GM19328 (cell line): ENCODE data around the gene RTF1.
A peak's percentile ranks its signal among the peaks of the same experiment; 100 is the strongest.
"Not testable (repeated sequence)": the region's sequence is repeated elsewhere in the genome, so short reads cannot be mapped to it uniquely, and the experiment has no call there.

Source experiments
- ATAC-seq: cut with Tn5 transposase; IDR thresholded peaks from one replicate; pipeline ENCODE4 v1.9.1; 2021; ENCODE audit warnings: mild to moderate bottlenecking, moderate library complexity; ENCODE audit not compliant: unreplicated experiment

The RTF1 gene

DNA sequence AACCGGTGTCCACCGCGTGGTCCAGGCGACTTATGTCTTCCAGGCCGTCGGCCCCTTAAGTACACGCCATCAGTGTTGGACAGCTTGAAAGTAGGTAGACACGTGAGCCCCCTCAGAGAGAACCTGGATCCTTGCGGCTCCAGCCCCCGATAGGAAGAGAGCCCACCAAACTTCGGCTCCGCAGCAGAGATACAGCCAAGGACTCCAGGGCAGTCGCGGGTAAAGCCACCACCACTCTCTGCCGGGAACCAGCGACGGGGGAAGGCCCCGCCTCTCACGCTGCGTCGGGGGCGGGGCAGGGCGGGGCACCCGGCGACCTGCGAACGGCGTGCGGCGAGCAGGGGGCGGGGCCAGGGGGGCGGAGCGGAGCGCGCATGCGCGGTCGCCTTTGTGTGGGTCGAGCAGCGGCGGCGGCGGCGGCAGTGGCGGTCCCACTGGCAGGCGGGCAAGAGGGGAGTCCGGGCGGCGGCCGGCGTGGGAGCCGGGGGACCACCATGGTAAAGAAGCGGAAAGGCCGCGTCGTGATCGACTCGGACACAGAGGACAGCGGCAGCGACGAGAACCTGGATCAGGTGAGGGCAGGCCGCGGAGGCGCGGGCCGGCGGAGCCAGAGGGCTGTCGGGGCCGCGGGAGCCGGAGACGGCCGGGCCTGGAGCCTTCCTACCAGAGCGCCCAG is at the start of gene RTF1:
RTF1 (plus strand) TSS at position 354 of the 676 bp plus-strand sequence; CDS start at position 375, 21 bp downstream.
- ATAC-seq, result peak; percentile 84

DNA sequence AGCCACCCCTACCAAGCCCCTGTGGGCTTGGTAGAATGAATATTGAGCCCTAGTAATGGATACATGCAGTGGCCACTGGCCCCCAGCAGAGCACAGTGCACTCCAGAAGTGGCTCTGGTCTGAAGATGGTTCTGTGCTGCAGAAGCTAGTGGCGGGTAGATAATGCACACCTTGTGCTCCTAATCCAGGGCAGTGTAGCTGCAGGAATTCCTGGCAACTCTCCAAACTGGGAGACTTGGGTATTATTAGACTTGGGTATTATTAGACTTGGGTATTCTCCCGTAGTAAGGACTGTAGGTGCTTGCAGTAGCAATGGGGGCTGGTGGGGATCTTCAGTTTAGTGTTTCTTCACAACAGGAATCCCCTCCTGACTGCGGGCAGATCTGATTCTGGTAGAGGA is 49.5 kb upstream of the RTF1 start:
- ATAC-seq, result no peak

DNA sequence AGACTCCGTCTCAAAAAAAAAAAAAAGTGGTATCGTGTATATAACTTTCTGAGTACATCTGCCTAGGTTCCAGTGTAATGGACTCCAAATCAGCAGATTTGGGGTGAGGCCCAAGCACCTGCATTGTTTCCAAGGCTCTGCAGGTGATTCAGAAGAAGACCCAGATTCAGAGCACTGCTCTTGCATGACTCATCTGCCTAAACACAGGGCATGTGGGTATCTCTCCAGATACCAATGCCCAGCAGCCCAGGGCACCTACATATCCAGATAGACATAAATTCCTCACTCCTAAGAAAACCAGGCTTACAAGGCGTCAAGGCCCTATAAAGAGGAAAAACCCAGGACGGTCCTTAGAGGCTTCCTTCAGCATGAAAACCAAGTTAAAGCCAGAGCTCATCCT is 38.9 kb upstream of the RTF1 start:
- no peak for ATAC-seq

DNA sequence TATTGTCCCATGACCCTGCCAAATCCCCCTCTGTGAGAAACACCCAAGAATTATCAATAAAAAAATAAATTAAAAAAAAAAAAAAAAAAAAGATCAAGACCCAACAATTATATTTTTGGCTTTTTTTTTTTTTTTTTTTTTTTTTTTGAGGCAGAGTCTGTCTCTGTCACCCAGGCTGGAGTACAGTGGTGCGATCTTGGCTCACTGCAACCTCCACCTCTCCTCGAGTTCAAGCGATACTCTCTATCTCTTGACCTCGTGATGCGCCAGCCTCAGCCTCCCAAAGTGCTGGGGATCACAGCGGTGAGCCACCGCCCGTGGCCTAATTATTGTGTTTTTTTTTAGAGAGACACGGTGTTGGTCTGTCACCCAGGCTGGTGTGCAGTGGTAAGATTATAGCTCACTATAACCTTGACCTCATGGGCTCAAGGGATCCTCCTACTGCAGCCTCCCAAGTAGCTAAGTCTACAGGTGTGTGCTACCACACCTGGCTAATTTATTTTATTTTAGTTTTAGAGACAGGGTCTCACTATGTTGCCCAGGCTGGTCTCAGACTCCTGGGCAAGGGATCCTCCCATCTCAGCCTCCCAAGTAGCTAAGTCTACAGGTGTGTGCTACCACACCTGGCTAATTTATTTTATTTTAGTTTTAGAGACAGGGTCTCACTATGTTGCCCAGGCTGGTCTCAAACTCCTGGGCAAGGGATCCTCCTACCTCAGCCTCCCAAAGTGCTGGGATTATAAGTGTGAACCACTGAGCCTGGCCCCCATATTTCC is 32.7 kb upstream of the RTF1 start:
- not testable (repeated sequence) for ATAC-seq

DNA sequence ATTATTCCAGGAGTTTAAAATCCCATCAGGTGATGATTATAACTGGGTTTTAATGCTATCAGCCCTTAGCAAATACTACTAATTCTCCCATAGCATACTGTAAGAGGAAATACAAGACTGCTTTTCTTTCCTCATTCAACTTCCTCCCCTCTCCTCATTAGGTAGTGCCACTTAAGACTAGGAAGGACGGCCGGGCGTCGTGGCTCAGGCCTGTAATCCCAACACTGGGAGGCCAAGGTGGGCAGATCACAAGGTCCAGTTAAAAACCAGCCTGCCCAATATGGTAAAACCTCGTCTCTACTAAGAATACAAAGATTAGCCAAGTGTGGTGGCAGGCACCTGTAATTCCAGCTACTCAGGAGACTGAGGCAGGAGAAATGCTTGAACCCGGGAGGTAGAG is 29.2 kb upstream of the RTF1 start:
- ATAC-seq, result no peak

DNA sequence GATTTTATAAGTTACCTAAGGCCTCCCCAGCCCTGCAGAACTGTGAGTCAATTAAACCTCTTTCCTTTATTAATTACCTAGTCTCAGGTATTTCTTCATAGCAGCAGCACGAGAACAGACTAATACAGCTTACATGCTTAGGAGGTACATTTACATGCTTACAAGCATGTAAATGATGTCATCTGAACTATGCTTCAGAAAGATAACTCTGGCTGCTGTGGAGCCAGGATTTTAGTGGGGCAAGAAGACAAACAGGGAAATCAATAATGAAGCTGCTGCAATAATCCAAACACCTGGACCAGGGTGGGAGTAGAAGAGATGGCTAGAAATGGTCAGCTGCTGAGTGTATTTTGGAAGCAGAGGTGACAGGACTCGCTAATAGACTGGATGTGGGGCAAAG is 24.2 kb upstream of the RTF1 start:
- no peak for ATAC-seq

DNA sequence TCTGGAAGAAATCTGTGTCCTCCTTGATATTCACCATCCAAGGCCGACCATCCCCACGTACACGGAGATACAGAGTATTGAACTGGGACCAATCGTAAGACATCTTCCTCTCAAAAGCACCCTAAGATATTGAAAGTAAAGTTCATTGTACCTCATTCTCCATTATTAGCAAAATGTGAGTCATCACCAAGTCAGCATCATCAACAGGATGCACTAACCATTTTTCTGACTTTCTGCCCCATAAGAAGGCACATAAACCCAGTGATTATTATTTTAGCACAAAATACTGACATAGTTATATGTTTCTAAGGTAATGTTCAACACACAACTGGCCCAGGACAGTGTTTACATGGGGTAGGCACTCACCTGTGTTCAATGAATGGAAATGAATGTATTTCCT is 22.0 kb upstream of the RTF1 start:
- ATAC-seq, result no peak

DNA sequence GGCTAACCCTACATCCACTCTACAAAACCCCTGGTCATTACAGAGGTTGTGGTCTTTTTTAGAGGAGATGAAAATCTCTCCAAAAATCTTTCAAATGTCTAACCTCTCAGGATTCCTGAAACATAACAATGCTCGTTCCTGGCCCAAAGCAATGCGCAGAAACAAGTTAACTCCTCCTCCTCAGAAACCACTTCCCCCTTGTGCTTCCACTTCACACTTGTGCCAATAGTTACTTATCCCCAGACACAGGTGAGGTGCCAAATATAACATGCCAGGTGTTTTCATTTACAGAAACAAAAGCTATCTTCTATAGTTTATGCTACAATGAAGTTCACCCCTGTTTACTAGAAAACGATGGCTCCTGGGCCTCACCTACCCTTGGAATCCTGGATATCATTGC is 20.8 kb upstream of the RTF1 start:
- no peak for ATAC-seq

DNA sequence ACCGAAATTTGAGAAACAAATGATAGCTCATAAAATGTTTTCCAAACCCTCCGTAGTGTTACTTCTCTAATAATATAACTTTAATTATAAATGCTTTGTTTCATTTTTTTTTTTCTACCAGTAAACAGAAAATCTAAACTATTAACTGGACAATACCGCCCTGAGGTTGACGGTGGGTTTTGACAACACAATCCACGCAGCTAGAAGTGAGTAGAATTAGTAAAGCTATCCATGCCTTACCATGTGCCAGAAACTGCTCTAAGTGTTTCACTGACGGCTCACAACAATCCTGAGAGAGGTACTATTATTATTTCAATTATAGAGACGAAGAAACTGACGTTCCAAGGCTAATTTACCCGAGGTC is 15.0 kb upstream of the RTF1 start:
- ATAC-seq, result no peak

DNA sequence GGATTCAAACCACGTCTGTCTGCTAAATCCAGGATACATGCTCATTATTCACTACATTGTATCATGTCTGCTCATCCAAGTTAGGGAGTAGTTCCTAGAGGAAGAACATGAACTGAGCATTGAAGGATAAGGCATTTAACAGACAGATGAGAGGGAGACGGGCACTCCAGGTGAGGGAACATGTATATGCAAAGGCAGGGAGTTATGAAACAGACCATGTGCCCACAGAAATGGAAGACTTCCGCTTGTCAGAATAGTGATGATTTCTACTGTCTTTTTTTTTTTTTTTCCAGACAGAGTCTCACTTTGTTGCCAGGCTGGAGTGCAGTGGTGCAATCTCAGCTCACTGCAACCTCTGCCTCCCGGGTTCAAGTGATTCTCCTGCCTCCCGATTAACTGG is 9.6 kb upstream of the RTF1 start:
- ATAC-seq, result no peak

DNA sequence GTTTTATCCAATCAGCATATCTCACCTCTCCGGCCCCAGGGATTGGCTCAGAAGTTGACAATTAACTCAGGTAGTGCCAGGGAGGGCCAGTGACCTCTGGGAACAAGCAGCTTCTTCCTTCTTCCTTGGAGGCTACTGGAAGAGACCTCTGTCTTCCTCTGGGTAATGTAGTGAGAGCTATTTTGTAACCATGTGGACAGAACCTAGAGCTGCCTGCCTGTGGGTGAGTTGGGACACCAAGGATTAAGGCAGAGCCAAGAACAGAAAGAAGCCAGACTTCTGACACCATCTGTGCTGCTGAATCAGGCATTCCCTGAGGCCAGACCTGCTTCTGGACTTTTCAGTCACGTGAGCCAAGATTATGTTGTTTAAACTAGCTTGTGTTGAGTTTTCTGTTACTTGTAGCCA is 8.7 kb upstream of the RTF1 start:
- no peak for ATAC-seq

DNA sequence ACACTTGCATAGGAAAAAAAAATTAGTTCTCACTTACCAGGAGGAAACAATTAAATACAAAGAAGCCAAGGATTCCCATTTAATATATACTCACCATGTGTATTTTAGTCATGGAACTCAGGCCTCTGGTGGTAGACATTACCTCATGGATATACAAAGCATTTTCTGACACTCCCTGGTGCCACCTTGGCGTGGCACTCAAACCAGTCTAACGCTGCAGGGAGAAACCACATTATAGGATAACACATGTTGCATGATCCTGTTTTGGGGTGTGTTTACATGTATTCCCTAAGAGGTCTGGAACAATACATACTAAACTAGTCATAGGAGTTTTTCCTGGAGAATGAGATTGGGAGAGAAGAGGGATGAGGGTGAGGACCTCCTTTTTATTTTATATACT is 5.9 kb upstream of the RTF1 start:
- ATAC-seq, result no peak

DNA sequence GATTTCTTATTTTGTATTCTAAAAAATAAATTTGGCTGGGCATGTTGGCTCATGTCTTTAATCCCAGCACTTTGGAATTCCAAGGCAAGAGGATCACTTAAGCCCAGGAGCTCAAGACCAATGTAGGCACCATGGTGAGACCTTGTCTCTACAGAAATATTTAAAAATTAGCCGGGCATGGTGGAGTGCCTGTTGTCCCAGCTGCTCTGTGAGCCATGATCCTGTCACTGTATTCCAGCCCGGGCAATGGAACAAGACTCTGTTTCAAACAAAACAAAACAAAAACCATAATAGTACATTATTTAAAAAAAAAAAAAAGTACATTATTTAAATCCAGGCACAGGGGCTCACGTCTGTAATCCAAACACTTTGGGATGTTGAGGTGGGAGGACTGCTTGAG is 5.5 kb upstream of the RTF1 start:
- ATAC-seq, result no peak

DNA sequence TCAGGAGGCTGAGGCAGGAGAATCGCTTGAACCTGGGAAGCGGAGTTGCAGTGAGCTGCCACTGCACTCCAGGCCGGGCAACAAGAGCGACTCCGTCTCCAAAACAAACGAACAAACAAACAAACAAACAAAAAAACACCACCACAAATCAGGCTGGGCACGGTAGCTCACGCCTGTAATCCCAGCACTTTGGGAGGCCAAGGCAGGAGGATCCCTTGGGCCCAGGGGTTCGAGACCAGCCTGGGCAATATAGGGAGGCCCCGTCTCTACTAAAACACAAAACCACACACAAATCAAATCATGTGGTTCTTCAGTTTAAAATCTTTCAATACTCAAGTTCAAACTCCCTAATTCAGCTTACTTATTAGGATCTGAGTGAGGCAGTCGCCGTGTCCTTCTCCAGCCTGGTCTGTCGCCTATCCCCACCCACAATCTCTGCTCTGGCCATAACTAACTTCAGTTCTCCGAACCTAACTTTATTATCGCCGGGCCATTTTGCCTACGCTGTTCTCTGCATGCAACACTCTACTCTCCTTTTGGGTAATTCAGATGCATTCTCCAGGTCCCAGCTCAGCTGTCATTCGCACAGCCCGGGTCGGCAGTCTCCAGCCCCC is 660 bp upstream of the RTF1 start:
- ATAC-seq, result no peak

DNA sequence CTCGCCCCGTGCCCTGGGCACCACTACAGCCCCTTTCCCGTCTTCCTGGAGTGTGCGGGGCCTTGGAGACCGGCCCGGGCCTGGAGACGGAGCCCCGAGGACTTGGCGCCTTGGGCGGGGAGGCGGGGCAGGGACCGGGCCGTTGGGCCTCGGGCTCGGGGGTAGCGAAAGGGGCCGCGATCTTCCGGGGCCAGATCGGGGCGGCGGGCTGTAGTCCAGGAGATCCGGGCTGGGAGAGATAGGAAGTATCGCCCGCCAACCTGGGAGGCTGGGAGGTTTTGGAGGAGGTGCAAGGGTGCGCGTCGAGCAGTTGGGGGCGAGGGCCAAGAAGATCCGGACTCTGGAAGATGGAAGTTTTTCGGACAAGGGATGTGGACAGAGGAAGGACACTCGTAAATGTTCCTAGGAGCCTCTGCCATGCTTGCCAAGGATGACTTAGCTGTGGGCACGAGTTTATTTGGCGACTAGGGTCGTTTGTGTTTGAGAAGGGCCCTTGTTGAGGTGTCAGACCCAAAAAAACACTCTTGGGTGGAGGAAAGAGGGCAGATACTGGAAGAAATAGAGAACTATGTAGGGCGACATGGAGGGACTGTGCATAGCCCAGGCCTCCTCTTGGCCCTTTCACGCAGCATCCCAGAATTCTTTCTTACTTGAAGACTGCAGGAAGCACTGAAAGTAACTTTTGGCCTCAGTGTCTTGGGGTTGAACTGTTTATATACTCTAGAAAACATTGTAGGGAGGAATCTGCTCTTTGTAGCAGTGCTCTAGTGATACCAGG is 712 bp downstream of the RTF1 start:
- ATAC-seq, result peak; percentile 36

DNA sequence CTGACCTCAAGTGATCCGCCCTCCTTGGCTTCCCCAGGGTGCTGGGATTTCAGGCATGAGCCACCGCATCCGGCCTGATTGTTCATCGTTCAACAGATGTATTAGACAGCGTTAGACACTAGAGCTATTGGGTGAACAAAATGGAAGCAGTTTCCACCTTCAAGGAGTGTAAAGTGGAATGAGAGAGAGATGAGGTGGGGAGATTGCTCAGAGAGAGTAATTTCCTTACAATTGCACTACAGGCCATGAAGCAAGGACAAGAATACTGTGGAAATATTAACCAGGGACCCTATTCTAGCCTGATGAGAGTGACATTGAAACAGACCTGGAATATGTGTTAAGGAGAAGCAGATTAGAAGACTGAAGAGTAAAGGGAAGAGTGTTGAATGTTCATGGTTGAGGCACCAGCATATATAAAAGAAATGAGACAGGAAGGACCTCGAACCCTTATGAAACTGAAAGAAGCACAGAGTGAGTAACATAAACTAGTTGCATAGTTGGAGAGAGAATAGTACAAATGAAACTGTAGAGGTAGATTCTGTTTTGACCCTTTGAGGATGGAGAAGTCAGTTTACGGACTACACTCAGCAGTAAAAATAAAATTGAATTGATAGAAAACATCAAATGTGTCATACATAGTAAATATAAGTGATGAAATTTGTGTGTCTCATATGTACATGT is 7.2 kb downstream of the RTF1 start:
- ATAC-seq, result peak; percentile 57

DNA sequence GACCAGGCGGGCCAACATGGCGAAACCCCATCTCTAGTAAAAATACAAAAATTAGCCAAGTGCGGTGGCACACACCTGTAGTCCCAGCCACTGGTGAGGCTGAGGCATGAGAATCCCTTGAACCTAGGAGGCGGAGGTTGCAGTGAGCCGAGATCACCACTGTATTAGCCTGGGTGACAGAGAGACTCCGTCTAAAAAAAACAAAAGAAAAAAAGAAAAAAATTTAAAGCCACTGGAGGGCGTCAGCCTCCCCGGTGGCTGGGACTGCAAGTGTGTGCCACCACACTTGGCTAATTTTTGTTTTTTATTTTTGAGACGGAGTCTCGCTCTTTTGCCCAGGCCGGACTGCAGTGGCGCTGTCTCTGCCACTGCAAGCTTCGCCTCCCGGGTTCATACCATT is 7.9 kb downstream of the RTF1 start:
- ATAC-seq, result no peak

DNA sequence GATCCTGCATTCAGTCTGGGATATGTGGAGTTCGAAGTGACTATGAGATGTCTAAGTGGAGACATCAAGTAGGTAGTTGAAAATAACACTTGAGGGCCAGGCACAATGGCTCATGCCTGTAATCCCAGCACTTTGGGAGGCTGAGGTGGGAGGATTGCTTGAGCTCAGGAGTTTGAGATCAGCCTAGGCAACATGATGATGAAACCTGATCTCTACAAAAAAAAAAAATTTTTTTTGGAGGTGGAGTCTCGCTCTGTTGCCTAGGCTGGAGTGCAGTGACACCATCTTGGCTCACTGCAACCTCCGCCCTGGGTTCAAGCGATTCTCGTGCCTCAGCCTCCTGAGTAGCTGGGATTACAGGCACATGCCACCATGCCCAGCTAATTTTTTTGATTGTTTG is 9.0 kb downstream of the RTF1 start:
- not testable (repeated sequence) for ATAC-seq

DNA sequence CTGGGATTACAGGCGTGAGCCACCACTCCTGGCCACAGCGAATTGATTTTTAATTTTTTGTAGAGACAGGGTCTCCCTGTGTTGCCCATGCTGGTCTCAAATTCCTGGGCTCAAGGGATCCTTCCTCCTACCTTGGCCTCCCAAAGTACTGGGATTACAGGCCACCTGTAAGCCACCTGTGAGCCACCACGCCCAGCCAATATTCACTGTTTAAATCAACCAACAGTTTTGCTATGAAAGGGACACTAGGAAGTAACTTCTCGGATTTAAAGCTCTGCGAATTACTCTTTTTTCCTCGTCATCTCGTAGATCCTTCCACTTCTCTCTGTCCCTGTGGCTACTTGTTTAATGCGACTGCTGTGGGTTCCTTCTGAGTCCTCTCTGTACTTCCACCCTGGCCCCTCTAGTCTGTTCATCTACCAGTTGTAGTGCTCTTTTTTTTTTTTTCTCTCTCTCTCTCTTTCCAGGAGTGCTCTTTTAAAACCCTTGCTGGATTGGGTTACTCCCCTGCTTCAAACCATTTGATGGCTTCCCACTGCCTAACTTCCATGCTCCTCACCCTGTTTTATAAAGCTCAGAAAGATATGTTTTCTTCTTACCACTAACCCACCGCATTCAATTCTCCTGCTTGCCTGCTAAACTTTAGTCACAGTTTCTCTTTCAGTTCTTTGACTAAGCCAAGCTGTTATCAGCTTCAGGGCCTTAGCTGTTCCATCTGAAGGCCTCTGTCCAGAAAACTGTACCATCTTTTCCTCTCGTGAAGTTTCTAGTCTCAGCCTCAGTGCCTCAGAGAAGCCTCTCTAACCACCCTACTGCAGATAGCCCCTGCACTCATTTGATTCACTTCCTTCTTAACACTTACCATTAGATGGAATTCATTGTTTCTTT is 12.4 kb downstream of the RTF1 start:
- ATAC-seq, result no peak
